ENCODE measurements around the gene CDC42EP2.

DNA sequence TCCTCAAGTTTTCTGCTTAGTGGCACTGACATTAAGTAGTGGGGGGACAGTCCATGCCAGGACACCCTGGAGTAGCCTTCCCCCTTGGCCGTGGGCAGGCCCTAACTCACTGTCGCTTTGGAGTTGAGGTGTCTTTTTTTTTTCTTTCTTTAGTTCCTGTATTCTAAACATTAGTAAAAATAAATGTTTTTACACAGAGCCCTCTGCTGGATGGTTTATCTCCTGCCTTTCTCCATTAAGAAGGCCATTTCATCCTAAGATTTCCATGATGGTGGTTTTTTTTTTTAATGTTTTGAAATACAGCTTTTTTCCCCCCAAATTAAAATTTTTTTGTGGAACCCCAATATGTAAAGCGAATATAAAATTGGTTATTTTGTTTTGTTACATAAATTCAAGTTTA lies 38.1 kb downstream of the CDC42EP2 start:
- TF ChIP-seq, protein P1, sequence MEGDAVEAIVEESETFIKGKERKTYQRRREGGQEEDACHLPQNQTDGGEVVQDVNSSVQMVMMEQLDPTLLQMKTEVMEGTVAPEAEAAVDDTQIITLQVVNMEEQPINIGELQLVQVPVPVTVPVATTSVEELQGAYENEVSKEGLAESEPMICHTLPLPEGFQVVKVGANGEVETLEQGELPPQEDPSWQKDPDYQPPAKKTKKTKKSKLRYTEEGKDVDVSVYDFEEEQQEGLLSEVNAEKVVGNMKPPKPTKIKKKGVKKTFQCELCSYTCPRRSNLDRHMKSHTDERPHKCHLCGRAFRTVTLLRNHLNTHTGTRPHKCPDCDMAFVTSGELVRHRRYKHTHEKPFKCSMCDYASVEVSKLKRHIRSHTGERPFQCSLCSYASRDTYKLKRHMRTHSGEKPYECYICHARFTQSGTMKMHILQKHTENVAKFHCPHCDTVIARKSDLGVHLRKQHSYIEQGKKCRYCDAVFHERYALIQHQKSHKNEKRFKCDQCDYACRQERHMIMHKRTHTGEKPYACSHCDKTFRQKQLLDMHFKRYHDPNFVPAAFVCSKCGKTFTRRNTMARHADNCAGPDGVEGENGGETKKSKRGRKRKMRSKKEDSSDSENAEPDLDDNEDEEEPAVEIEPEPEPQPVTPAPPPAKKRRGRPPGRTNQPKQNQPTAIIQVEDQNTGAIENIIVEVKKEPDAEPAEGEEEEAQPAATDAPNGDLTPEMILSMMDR (IDR thresholded peaks at IDR 0.05; ENCODE audit: extremely low read depth in 1 of 2, insufficient read depth in 1 of 2, low read depth in 1 of 2, low read length in 2 of 2), result peak; percentile 16 to 20
- no peak for TF ChIP-seq POLR2A (IDR thresholded peaks at IDR 0.05; ENCODE audit: low read depth, low read length)
- TF ChIP-seq POLR2AphosphoS5 (IDR thresholded peaks at IDR 0.05; ENCODE audit: insufficient read depth, low read depth, low read length), result no peak
- no peak for TF ChIP-seq EZH2 (IDR thresholded peaks at IDR 0.05; ENCODE audit: borderline replicate concordance, low read depth, low read length, severe bottlenecking)
- TF ChIP-seq GATA2 (IDR thresholded peaks at IDR 0.05; ENCODE audit: insufficient read depth, insufficient read length, low read depth, low read length), result no peak
- TF ChIP-seq MYC (IDR thresholded peaks at IDR 0.05; ENCODE audit: low read depth, low read length), result no peak
- TF ChIP-seq, protein P2, sequence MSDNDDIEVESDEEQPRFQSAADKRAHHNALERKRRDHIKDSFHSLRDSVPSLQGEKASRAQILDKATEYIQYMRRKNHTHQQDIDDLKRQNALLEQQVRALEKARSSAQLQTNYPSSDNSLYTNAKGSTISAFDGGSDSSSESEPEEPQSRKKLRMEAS (IDR thresholded peaks at IDR 0.05; ENCODE audit: insufficient read depth, insufficient read length), result no peak
- no peak for TF ChIP-seq FOS (IDR thresholded peaks at IDR 0.05; ENCODE audit: borderline replicate concordance, insufficient read depth, low read length)

Data from endothelial cell of umbilical vein (primary cell).